Neural cell (in vitro differentiated cells): Measurements from ENCODE around the gene LDLRAD3. TPM values are rescaled to one million over a fixed set of nuclear protein-coding genes. Genes with fewer than 3 reads are reported as not detected.

Experiments used
- H2AFZ ChIP-seq: fragments of 200-600, 300-800 bp; sonication (generic), shearing (Covaris generic); 2 replicates; pipeline ENCODE4 v1.6.0; 2014; ENCODE audit warnings: low read depth, mild to moderate bottlenecking, antibody characterized with exemption, low read length, moderate library complexity
- H3F3A ChIP-seq: fragments of 200-600 bp; shearing (Covaris generic); 2 replicates; pipeline ENCODE4 v1.6.1; 2016; ENCODE audit warnings: mild to moderate bottlenecking, moderate library complexity, mixed read lengths, antibody characterized with exemption, low read length; ENCODE audit not compliant: insufficient read depth, poor library complexity, severe bottlenecking
- H3K27ac ChIP-seq: fragments of 200-600, 300-800 bp; sonication (generic), shearing (Covaris generic); 2 replicates; pipeline ENCODE4 v1.5.1; 2014; ENCODE audit warnings: mild to moderate bottlenecking, low read length, moderate library complexity
- H3K27me3 ChIP-seq: fragments of 300-800, 200-600 bp; sonication (generic), shearing (Covaris generic); 2 replicates; pipeline ENCODE4 v1.6.0; 2014; ENCODE audit warnings: mild to moderate bottlenecking, low read depth, low read length, moderate library complexity; ENCODE audit not compliant: insufficient read depth
- H3K36me3 ChIP-seq: fragments of 300-800, 200-600 bp; sonication (generic), shearing (Covaris generic); 2 replicates; pipeline ENCODE4 v1.5.1; 2014; ENCODE audit warnings: mild to moderate bottlenecking, antibody characterized with exemption, low read length, moderate library complexity; ENCODE audit not compliant: insufficient read depth
- H3K4me2 ChIP-seq: fragments of 300-800, 200-600 bp; sonication (generic), shearing (Covaris generic); 2 replicates; pipeline ENCODE4 v1.6.0; 2014; ENCODE audit warnings: mild to moderate bottlenecking, low read length
- H3K4me3 ChIP-seq: fragments of 300-800, 200-600 bp; sonication (generic), shearing (Covaris generic); 2 replicates; pipeline ENCODE4 v1.5.1; 2014; ENCODE audit warnings: mild to moderate bottlenecking, low read length, moderate library complexity
- H3K79me2 ChIP-seq: fragments of 200-600 bp; shearing (Covaris generic); replicated peaks from 2 replicates; pipeline ENCODE4 v1.6.0; 2014; ENCODE audit warnings: mild to moderate bottlenecking, low read length, moderate library complexity; ENCODE audit not compliant: insufficient read depth
- H3K9ac ChIP-seq: fragments of 300-800, 200-600 bp; sonication (generic), shearing (Covaris generic); 2 replicates; pipeline ENCODE4 v1.6.1; 2016; ENCODE audit warnings: mild to moderate bottlenecking, low read length, mixed read lengths
- H3K9me2 ChIP-seq: fragments of 200-600 bp; shearing (Covaris generic); 2 replicates; pipeline ENCODE4 v1.6.1; 2016; ENCODE audit warnings: mild to moderate bottlenecking, low read length, mixed read lengths; ENCODE audit not compliant: insufficient read depth
- H3K9me3 ChIP-seq: fragments of 200-600, 300-800 bp; sonication (generic), shearing (Covaris generic); 2 replicates; pipeline ENCODE4 v1.6.1; 2016; ENCODE audit warnings: mild to moderate bottlenecking, mixed run types, low read length, moderate library complexity, mixed read lengths
- H4K20me1 ChIP-seq: fragments of 200-600 bp; shearing (Covaris generic); 2 replicates; pipeline ENCODE4 v1.6.1; 2016; ENCODE audit warnings: mild to moderate bottlenecking, mixed run types; ENCODE audit not compliant: insufficient read depth
- EP300 ChIP-seq: fragments of 450-650 bp; conservative IDR thresholded peaks from 2 replicates; pipeline ENCODE4 v1.6.1; 2014; ENCODE audit warnings: antibody characterized with exemption, mild to moderate bottlenecking, moderate library complexity; ENCODE audit not compliant: poor library complexity, severe bottlenecking
- EZH2 ChIP-seq: fragments of 200-600, 300-800 bp; shearing (Covaris generic), sonication (generic); IDR thresholded peaks from 2 replicates; pipeline ENCODE4 v1.6.1; 2014; ENCODE audit warnings: antibody characterized with exemption, low read length, borderline replicate concordance, mild to moderate bottlenecking; ENCODE audit not compliant: insufficient read depth, poor library complexity, severe bottlenecking
- MXI1 ChIP-seq: fragments of 450-650 bp; conservative IDR thresholded peaks from 2 replicates; pipeline ENCODE4 v1.6.1; 2014; ENCODE audit warnings: antibody characterized with exemption, mild to moderate bottlenecking; ENCODE audit not compliant: poor library complexity, severe bottlenecking
- POLR2AphosphoS5 ChIP-seq: IDR thresholded peaks from 2 replicates; pipeline ENCODE4 v1.6.1; 2012
- RAD21 ChIP-seq: fragments of 450-650 bp; conservative IDR thresholded peaks from 2 replicates; pipeline ENCODE4 v1.6.1; 2014; ENCODE audit warnings: antibody characterized with exemption, mild to moderate bottlenecking, moderate library complexity
- REST ChIP-seq: IDR thresholded peaks from 2 replicates; pipeline ENCODE4 v1.6.1; 2012; ENCODE audit warnings: borderline replicate concordance
- SMC3 ChIP-seq: fragments of 450-650 bp; conservative IDR thresholded peaks from 2 replicates; pipeline ENCODE4 v1.6.1; 2014; ENCODE audit warnings: antibody characterized with exemption, mild to moderate bottlenecking, moderate library complexity; ENCODE audit not compliant: poor library complexity
- TAF1 ChIP-seq: IDR thresholded peaks from 2 replicates; pipeline ENCODE4 v1.6.1; 2012; ENCODE audit warnings: low read depth
- polyA plus RNA-seq: library from polyadenylated mRNA; depleted of rRNA; stranded (reverse); fragments of >200 nt; gene quantifications from 2 replicates; pipeline ENCODE4 v1.2.3, GENCODE V29; 2014
- TF ChIP-seq, protein P1 (sequence below): fragments of 450-650 bp; IDR thresholded peaks from 2 replicates; pipeline ENCODE4 v1.5.1; 2014; ENCODE audit warnings: antibody characterized with exemption, mild to moderate bottlenecking, moderate library complexity; ENCODE audit not compliant: poor library complexity, severe bottlenecking

LDLRAD3 gene
- polyA plus RNA-seq, 1 donor from 2014 or later: 3.5 TPM

GRCh38 chr11:36079878-36080675 lies 136.2 kb downstream of the LDLRAD3 start:
- Histone ChIP-seq H3K9me2 (no peaks in the 10 kb centered on the region), H3K79me2 (no peaks in the 10 kb centered on the region), H2AFZ (no peak overlapping the region), H3K4me2 (no peak overlapping the region), H3K36me3 (no peaks in the 10 kb centered on the region), H3K9ac (no peak overlapping the region), H3K9me3 (peaks cover 4% of the 10 kb centered on the region), H3K27me3 (no peaks in the 10 kb centered on the region), H3K27ac (no peak overlapping the region), H4K20me1 (no peaks in the 10 kb centered on the region), H3K4me3 (no peak overlapping the region), H3F3A (no peaks in the 10 kb centered on the region)
- TF ChIP-seq POLR2AphosphoS5 (no peak), REST (no peak), RAD21 (no peak), MXI1 (no peak), EP300 (no peak), TAF1 (no peak), SMC3 (no peak), EZH2 (no peak)
- TF ChIP-seq, protein P1, sequence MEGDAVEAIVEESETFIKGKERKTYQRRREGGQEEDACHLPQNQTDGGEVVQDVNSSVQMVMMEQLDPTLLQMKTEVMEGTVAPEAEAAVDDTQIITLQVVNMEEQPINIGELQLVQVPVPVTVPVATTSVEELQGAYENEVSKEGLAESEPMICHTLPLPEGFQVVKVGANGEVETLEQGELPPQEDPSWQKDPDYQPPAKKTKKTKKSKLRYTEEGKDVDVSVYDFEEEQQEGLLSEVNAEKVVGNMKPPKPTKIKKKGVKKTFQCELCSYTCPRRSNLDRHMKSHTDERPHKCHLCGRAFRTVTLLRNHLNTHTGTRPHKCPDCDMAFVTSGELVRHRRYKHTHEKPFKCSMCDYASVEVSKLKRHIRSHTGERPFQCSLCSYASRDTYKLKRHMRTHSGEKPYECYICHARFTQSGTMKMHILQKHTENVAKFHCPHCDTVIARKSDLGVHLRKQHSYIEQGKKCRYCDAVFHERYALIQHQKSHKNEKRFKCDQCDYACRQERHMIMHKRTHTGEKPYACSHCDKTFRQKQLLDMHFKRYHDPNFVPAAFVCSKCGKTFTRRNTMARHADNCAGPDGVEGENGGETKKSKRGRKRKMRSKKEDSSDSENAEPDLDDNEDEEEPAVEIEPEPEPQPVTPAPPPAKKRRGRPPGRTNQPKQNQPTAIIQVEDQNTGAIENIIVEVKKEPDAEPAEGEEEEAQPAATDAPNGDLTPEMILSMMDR: no peak

GRCh38 chr11:36081274-36081945 lies 137.5 kb downstream of the LDLRAD3 start:
- H3K9ac ChIP-seq: no peak overlapping the region
- no peak overlapping the region for H2AFZ ChIP-seq
- H3K36me3 ChIP-seq: no peaks in the 10 kb centered on the region
- H3K4me2 ChIP-seq: no peak overlapping the region
- no peaks in the 10 kb centered on the region for H3K27me3 ChIP-seq
- no peaks in the 10 kb centered on the region for H3K79me2 ChIP-seq
- H3K27ac ChIP-seq: no peak overlapping the region
- H3K9me3 ChIP-seq: no peaks in the 10 kb centered on the region
- H3F3A ChIP-seq: no peaks in the 10 kb centered on the region
- H3K4me3 ChIP-seq: no peak overlapping the region
- TF ChIP-seq TAF1 (no peak), RAD21 (no peak), REST (no peak), POLR2AphosphoS5 (no peak), EZH2 (no peak), EP300 (no peak), MXI1 (no peak), SMC3 (no peak)
- TF ChIP-seq, protein P1: no peak
- H4K20me1 ChIP-seq: no peaks in the 10 kb centered on the region
- H3K9me2 ChIP-seq: no peaks in the 10 kb centered on the region
